Panc1 (cell line): Measurements from ENCODE around the gene FBXL14. TPM values are rescaled to one million over a fixed set of nuclear protein-coding genes. Genes with fewer than 3 reads are reported as not detected.

Experiments
- ATAC-seq: fragments of 200-7000 bp; cut with Tn5 transposase; 2 replicates; pipeline ENCODE4 v1.9.1; 2020; ENCODE audit warnings: mild to moderate bottlenecking, moderate library complexity
- BruUV-seq: library from RNA; stranded (reverse); fragments of 400-500 nt; replicated peaks from 2 replicates; lab custom pipeline; 2021; lab: Mats Ljungman, UMichigan
- CTCF ChIA-PET: fragments of 300-600 bp; sonication (Branson Sonifier 250); formaldehyde crosslinking; loops from one replicate; lab custom pipeline; 2022; ENCODE audit warnings: antibody characterized with exemption; lab: Charles Lee
- POLR2A ChIA-PET: fragments of 300-600 bp; sonication (Branson Sonifier 250); formaldehyde crosslinking; loops from one replicate; lab custom pipeline; 2022; ENCODE audit warnings: antibody characterized with exemption; lab: Charles Lee
- DNase-seq: peaks from one replicate; pipeline ENCODE4 v3.0.0-alpha.2; 2010; ENCODE audit warnings: low read depth, low spot score
- H3K27ac ChIP-seq: 2 replicates; pipeline ENCODE4 v1.5.1; 2011; ENCODE audit warnings: mild to moderate bottlenecking, low read length, inconsistent platforms
- H3K27me3 ChIP-seq: fragments of 200-500 bp; sonication (Bioruptor generic); 2 replicates; pipeline ENCODE4 v1.6.0; 2014; ENCODE audit warnings: low read length, inconsistent platforms; ENCODE audit not compliant: control insufficient read depth, insufficient read depth
- H3K36me3 ChIP-seq: fragments of 200-500 bp; sonication (Bioruptor generic); 2 replicates; pipeline ENCODE4 v1.5.1; 2014; ENCODE audit warnings: inconsistent platforms, mild to moderate bottlenecking, low read length, moderate library complexity; ENCODE audit not compliant: control insufficient read depth, insufficient read depth
- H3K4me1 ChIP-seq: 2 replicates; pipeline ENCODE4 v1.5.1; 2011; ENCODE audit warnings: inconsistent platforms, mild to moderate bottlenecking, low read length, moderate library complexity; ENCODE audit not compliant: control insufficient read depth, insufficient read depth
- H3K4me3 ChIP-seq, 2 experiments: 2 replicates each; pipeline ENCODE4 v1.5.1; 2011 to 2012; ENCODE audit warnings: low read depth in 2 of 2, low read length in 2 of 2, mild to moderate bottlenecking in 2 of 2, inconsistent platforms in 1 of 2, moderate library complexity in 1 of 2
- H3K9me3 ChIP-seq: fragments of 200-500 bp; sonication (Bioruptor generic); 2 replicates; pipeline ENCODE4 v1.5.1; 2014; ENCODE audit warnings: low read depth, mild to moderate bottlenecking, inconsistent platforms, low read length, moderate library complexity; ENCODE audit not compliant: control insufficient read depth, insufficient read depth
- POLR2AphosphoS5 ChIP-seq: IDR thresholded peaks from 2 replicates; pipeline ENCODE4 v1.6.1; 2012; ENCODE audit warnings: mild to moderate bottlenecking, low read depth, low read length, moderate library complexity
- SIN3A ChIP-seq: IDR thresholded peaks from 2 replicates; pipeline ENCODE4 v1.6.1; 2012; ENCODE audit warnings: low read depth, mild to moderate bottlenecking, low read length, moderate library complexity, borderline replicate concordance; ENCODE audit not compliant: insufficient read depth
- TCF7L2 ChIP-seq: IDR thresholded peaks from 2 replicates; pipeline ENCODE4 v1.6.1; 2011; ENCODE audit warnings: mild to moderate bottlenecking, low read depth, low read length, inconsistent platforms
- in situ Hi-C: cut with HindIII; loops from 2 replicates; pipeline ENCODE4 v1.10.0; 2016; ENCODE audit warnings: low sequenced_read_pairs, low pct_unique_long_range_greater_than_20kb
- intact Hi-C: fragments of 100-400 bp; cut with micrococcal nuclease; formaldehyde crosslinking; loops from one replicate; pipeline ENCODE4 v1.10.0; 2022; ENCODE audit not compliant: unreplicated experiment
- total RNA-seq: library from RNA; stranded (reverse); gene quantifications from one replicate; pipeline ENCODE4 v1.2.1, GENCODE V29; 2021; ENCODE audit not compliant: unreplicated experiment
- TF ChIP-seq, protein P1 (sequence below): fragments of 450-650 bp; IDR thresholded peaks from 2 replicates; pipeline ENCODE4 v1.5.1; 2017; ENCODE audit warnings: mild to moderate bottlenecking
- TF ChIP-seq, protein P2 (sequence below), 2 experiments: IDR thresholded peaks; 2 replicates each; pipeline ENCODE4 v1.6.1; 2011 to 2012; ENCODE audit warnings: low read depth in 2 of 2, control low read depth in 1 of 2, low read length in 1 of 2, mild to moderate bottlenecking in 1 of 2, moderate library complexity in 1 of 2; ENCODE audit not compliant: insufficient read depth in 1 of 2

The FBXL14 gene
- total RNA-seq, 1 experiment from 2014 or later: 15.1 TPM

DNA sequence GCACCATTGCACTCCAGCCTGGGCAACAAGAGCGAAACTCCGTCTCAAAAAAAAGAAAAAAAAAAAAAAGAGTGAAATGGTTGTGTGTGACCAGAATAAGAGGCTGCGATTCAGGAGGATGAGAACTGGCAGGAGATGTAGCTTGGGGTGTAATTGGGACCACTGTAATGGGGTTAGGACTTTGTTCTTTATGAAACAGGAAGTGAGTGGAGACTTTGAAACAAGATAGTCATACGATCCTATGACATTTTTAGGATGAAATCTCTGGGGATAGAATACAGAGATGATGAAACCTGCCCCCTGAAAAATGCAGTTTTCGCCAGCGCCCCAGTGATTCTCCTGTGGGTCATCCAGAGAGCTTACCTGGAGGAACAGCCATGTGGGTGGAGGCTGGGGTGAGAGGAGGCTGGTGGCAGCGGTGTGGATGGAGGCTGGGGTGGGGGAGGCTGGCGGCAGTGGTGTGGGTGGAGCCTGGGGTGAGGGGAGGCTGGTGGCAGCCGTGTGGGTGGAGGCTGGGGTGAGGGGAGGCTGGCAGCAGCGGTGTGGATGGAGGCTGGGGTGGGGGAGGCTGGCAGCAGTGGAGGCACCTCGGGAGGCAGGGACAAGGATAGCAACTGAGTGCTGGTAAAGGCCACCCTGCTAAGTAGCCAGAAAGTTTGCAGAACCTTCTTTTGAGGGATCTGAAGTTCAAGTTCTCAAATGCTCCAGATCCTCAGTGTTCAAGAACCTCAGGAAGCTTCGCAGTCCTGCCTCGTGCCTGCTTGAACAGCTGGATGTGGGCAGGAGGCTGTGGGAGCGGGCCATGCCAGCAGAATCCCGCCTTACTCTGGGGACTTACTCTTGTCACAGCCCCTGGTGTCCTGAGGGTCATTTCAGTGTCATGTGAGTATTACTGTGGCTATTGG, 20.2 kb downstream of the FBXL14 start:
- DNase-seq (no peak), ATAC-seq (peak; percentile 54)
- Histone ChIP-seq H3K27ac (peak overlapping the region; percentile 77), H3K36me3 (no peaks in the 10 kb centered on the region), H3K9me3 (no peaks in the 10 kb centered on the region), H3K4me1 (peaks cover 31% of the 10 kb centered on the region), H3K4me3 (no peak overlapping the region), H3K27me3 (no peaks in the 10 kb centered on the region)
- ChIA-PET CTCF (interaction anchor here (0.6 to 0.7 kb wide), 2 partner anchors 12 to 295 kb away, joined by 3 to 18 read pairs; no protein-coding TSS in a partner anchor), POLR2A (interaction anchor here (0.6 kb wide), 1 partner anchor 531 kb away, joined by 3 read pairs; no protein-coding TSS in a partner anchor)
- TF ChIP-seq POLR2AphosphoS5: no peak
- TF ChIP-seq SIN3A: no peak
- TF ChIP-seq TCF7L2: no peak
- TF ChIP-seq, protein P1, sequence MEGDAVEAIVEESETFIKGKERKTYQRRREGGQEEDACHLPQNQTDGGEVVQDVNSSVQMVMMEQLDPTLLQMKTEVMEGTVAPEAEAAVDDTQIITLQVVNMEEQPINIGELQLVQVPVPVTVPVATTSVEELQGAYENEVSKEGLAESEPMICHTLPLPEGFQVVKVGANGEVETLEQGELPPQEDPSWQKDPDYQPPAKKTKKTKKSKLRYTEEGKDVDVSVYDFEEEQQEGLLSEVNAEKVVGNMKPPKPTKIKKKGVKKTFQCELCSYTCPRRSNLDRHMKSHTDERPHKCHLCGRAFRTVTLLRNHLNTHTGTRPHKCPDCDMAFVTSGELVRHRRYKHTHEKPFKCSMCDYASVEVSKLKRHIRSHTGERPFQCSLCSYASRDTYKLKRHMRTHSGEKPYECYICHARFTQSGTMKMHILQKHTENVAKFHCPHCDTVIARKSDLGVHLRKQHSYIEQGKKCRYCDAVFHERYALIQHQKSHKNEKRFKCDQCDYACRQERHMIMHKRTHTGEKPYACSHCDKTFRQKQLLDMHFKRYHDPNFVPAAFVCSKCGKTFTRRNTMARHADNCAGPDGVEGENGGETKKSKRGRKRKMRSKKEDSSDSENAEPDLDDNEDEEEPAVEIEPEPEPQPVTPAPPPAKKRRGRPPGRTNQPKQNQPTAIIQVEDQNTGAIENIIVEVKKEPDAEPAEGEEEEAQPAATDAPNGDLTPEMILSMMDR: no peak
- TF ChIP-seq, protein P2, sequence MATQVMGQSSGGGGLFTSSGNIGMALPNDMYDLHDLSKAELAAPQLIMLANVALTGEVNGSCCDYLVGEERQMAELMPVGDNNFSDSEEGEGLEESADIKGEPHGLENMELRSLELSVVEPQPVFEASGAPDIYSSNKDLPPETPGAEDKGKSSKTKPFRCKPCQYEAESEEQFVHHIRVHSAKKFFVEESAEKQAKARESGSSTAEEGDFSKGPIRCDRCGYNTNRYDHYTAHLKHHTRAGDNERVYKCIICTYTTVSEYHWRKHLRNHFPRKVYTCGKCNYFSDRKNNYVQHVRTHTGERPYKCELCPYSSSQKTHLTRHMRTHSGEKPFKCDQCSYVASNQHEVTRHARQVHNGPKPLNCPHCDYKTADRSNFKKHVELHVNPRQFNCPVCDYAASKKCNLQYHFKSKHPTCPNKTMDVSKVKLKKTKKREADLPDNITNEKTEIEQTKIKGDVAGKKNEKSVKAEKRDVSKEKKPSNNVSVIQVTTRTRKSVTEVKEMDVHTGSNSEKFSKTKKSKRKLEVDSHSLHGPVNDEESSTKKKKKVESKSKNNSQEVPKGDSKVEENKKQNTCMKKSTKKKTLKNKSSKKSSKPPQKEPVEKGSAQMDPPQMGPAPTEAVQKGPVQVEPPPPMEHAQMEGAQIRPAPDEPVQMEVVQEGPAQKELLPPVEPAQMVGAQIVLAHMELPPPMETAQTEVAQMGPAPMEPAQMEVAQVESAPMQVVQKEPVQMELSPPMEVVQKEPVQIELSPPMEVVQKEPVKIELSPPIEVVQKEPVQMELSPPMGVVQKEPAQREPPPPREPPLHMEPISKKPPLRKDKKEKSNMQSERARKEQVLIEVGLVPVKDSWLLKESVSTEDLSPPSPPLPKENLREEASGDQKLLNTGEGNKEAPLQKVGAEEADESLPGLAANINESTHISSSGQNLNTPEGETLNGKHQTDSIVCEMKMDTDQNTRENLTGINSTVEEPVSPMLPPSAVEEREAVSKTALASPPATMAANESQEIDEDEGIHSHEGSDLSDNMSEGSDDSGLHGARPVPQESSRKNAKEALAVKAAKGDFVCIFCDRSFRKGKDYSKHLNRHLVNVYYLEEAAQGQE (IDR thresholded peaks at IDR 0.05; ENCODE audit: insufficient read depth in 1 of 2, low read depth in 2 of 2, low read length in 1 of 2): no peak
- BruUV-seq: no TSS peak
- intact Hi-C loops: loop anchor here (10.0 kb wide), 1 partner anchor 179 kb away; no protein-coding TSS in a partner anchor
- in situ Hi-C loops: no loop called here

- no peak overlapping the region for H3K4me3 ChIP-seq
- no TSS peak for BruUV-seq
- ATAC-seq (no peak), DNase-seq (no peak)
- TF ChIP-seq SIN3A: no peak
- no peak for TF ChIP-seq POLR2AphosphoS5
- TF ChIP-seq, protein P1: no peak
- no peak for TF ChIP-seq TCF7L2
- TF ChIP-seq, protein P2 (IDR thresholded peaks at IDR 0.05; ENCODE audit: insufficient read depth in 1 of 2, low read depth in 2 of 2, low read length in 1 of 2): no peak
- ChIA-PET CTCF (interaction anchor here (0.6 kb wide), 1 partner anchor 10 kb away, joined by 5 read pairs; no protein-coding TSS in a partner anchor), POLR2A (no interaction called here)
- H3K4me1 ChIP-seq: peaks cover 30% of the 10 kb centered on the region
- no peaks in the 10 kb centered on the region for H3K9me3 ChIP-seq
- H3K36me3 ChIP-seq: no peaks in the 10 kb centered on the region
- peak overlapping the region; percentile 61; the same call in 1 of the 2 replicates for H3K27ac ChIP-seq
- no peaks in the 10 kb centered on the region for H3K27me3 ChIP-seq
- intact Hi-C loops (loop anchor here (10.0 kb wide), 1 partner anchor 178 kb away; no protein-coding TSS in a partner anchor), in situ Hi-C loops (no loop called here)
Measured at GRCh38 chr12:1572731-1573130, 21.6 kb downstream of the FBXL14 start.
